Ecto neural progenitor cell (in vitro differentiated cells): ENCODE measurements around the gene FOXD4L4.
"Not testable (repeated sequence)": the region's sequence is repeated elsewhere in the genome, so short reads cannot be mapped to it uniquely, and the experiment has no call there.

Experiments
- DNase-seq: peaks from one replicate; pipeline ENCODE4 v3.0.0-alpha.2; 2018; ENCODE audit warnings: low spot score

Gene FOXD4L4

DNA sequence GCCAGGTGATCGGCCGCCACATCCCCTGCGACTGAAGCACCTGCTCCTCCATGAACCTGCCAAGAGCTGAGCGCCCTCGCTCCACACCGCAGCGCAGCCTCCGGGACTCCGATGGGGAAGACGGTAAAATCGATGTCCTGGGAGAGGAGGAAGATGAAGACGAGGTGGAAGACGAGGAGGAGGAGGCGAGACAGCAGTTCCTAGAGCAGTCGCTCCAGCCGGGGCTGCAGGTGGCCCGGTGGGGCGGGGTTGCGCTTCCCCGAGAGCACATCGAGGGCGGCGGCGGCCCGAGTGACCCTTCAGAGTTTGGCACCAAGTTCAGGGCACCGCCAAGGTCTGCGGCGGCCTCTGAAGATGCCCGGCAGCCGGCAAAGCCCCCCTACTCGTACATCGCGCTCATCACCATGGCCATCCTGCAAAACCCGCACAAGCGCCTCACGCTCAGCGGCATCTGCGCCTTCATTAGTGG lies at the start of gene FOXD4L4:
Gene FOXD4L4 (plus strand): TSS at position 51 of the 469 bp plus-strand sequence. CDS start 0 bp downstream, at position 51.
- DNase-seq: not testable (repeated sequence)

DNA sequence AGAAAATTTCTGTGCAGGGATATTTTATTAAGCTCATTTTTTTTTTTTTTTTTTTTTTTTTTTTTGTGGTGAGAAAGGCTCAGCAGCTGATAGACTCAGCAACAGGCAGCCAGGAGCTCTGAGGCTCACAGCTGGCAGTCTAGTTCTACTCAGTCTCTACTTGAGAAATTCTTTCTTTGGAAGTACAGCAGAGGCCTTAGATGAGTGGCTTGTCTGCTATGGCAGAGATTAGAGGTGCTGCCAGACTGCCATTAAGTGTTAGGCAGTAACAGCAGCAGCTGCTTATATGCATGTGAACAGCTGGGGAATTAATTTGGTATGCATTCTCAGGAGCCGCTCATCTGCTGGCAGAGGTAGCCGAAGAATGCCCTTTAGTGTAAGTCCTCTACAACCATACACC lies 33.4 kb upstream of the FOXD4L4 start:
- not testable (repeated sequence) for DNase-seq

DNA sequence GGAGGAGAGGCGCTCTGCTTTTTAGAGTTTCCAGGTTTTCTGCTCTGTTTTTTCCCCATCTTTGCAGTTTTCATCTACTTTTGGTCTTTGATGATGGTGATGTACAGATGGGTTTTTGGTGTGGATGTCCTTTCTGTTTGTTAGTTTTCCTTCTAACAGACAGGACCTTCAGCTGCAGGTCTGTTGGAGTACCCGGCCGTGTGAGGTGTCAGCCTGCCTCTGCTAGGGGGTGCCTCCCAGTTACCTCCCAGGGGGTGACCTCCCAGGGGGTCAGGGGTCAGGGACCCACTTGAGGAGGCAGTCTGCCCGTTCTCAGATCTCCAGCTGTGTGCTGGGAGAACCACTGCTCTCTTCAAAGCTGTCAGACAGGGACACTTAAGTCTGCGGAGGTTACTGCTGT lies 22.5 kb upstream of the FOXD4L4 start:
- DNase-seq: not testable (repeated sequence)

DNA sequence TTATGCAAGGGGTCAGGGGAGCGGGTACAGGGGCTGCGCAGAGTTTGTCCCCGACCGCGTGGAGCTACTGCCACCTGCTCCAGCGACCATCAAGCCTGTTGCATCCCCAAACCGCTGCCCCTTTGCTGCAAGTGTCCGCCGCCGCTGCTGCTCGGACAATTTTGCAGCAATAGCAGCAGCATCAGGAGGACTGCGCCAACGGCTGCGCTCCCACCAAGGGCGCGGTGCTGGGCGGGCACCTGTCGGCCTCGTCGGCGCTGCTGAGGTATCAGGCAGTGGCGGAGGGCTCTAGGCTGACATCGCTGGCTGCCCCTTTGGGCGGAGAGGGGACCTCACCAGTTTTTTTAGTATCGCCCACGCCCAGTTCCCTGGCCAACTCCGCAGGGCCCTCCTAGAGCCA lies 1.2 kb downstream of the FOXD4L4 start:
- DNase-seq: not testable (repeated sequence)
